Karpas-422 (cell line): ENCODE measurements around the gene CACNA1C. TPM values are rescaled to one million over a fixed set of nuclear protein-coding genes. Genes with fewer than 3 reads are reported as not detected.

Experiments used
- DNase-seq: peaks from one replicate; pipeline ENCODE4 v3.0.0-alpha.2; 2015
- H2AFZ ChIP-seq: fragments of 200-600 bp; sonication (generic); 2 replicates; pipeline ENCODE4 v1.6.1; 2014; ENCODE audit warnings: antibody characterized with exemption, low read length, mixed read lengths
- H3K27ac ChIP-seq: fragments of 200-600 bp; sonication (generic); 2 replicates; pipeline ENCODE4 v1.5.1; 2014; ENCODE audit warnings: mild to moderate bottlenecking, low read length, moderate library complexity
- H3K27me3 ChIP-seq: fragments of 200-600 bp; sonication (generic); 2 replicates; pipeline ENCODE4 v1.6.1; 2014; ENCODE audit warnings: low read length, mixed read lengths
- H3K36me3 ChIP-seq: fragments of 200-600 bp; sonication (generic); 2 replicates; pipeline ENCODE4 v1.6.1; 2014; ENCODE audit warnings: low read length, mixed read lengths; ENCODE audit not compliant: insufficient read depth
- H3K4me1 ChIP-seq: fragments of 200-600 bp; sonication (generic); 2 replicates; pipeline ENCODE4 v1.6.1; 2014; ENCODE audit warnings: mild to moderate bottlenecking, low read length, mixed read lengths
- H3K4me2 ChIP-seq: fragments of 200-600 bp; sonication (generic); 2 replicates; pipeline ENCODE4 v1.6.1; 2014; ENCODE audit warnings: low read length, low read depth, mild to moderate bottlenecking; ENCODE audit not compliant: poor library complexity, severe bottlenecking
- H3K4me3 ChIP-seq: fragments of 200-600 bp; sonication (generic); 2 replicates; pipeline ENCODE4 v1.5.1; 2014; ENCODE audit warnings: mild to moderate bottlenecking, antibody characterized with exemption, low read length, mixed read lengths
- H3K79me2 ChIP-seq: fragments of 200-600 bp; sonication (generic); 2 replicates; pipeline ENCODE4 v1.6.1; 2014; ENCODE audit warnings: mild to moderate bottlenecking, low read length, mixed read lengths
- H3K9ac ChIP-seq: fragments of 200-600 bp; sonication (generic); 2 replicates; pipeline ENCODE4 v1.6.0; 2014; ENCODE audit warnings: low read length
- H3K9me2 ChIP-seq: fragments of 200-600 bp; sonication (generic), shearing (Covaris generic); replicated peaks from 2 replicates; pipeline ENCODE4 v1.6.0; 2014; ENCODE audit warnings: mild to moderate bottlenecking, low read length, moderate library complexity; ENCODE audit not compliant: insufficient read depth
- H3K9me3 ChIP-seq: fragments of 300-700, 200-600 bp; sonication (generic); 2 replicates; pipeline ENCODE4 v1.6.1; 2014; ENCODE audit warnings: low read length, mixed read lengths
- H4K20me1 ChIP-seq: fragments of 200-600 bp; sonication (generic); 2 replicates; pipeline ENCODE4 v1.6.1; 2014; ENCODE audit warnings: mild to moderate bottlenecking, antibody characterized with exemption, low read length, low read depth; ENCODE audit not compliant: insufficient read depth
- total RNA-seq: library from RNA; depleted of rRNA; stranded (reverse); fragments of >200 nt; shearing (Covaris generic); gene quantifications from 2 replicates; pipeline ENCODE4 v1.2.3, GENCODE V29; 2014; ENCODE audit warnings: low replicate concordance

The CACNA1C gene
- total RNA-seq, 1 experiment from 2014 or later = 0.11 TPM

GRCh38 chr12:2057795-2058408 is 5.1 kb downstream of the CACNA1C start:
- Histone ChIP-seq H3K36me3 (no peaks in the 10 kb centered on the region), H2AFZ (no peak overlapping the region), H3K27ac (no peak overlapping the region), H4K20me1 (no peaks in the 10 kb centered on the region), H3K4me1 (no peaks in the 10 kb centered on the region), H3K9ac (no peak overlapping the region), H3K4me2 (no peak overlapping the region), H3K4me3 (no peak overlapping the region), H3K9me2 (no peaks in the 10 kb centered on the region), H3K27me3 (no peaks in the 10 kb centered on the region), H3K79me2 (no peaks in the 10 kb centered on the region), H3K9me3 (no peaks in the 10 kb centered on the region)
- no peak for DNase-seq

- H3K27ac ChIP-seq = no peak overlapping the region
- no peaks in the 10 kb centered on the region for H3K36me3 ChIP-seq
- DNase-seq = no peak
- no peaks in the 10 kb centered on the region for H3K9me2 ChIP-seq
- no peak overlapping the region for H3K9ac ChIP-seq
- H3K27me3 ChIP-seq = no peaks in the 10 kb centered on the region
- H2AFZ ChIP-seq = no peak overlapping the region
- H3K4me3 ChIP-seq = no peak overlapping the region
- H3K4me1 ChIP-seq = no peaks in the 10 kb centered on the region
- no peak overlapping the region for H3K4me2 ChIP-seq
- H3K79me2 ChIP-seq = no peaks in the 10 kb centered on the region
- no peaks in the 10 kb centered on the region for H3K9me3 ChIP-seq
- H4K20me1 ChIP-seq = no peaks in the 10 kb centered on the region
These were observed 6.0 kb downstream of the CACNA1C start for GRCh38 chr12:2058837-2059236.

GRCh38 chr12:2061402-2061801 is 8.6 kb downstream of the CACNA1C start:
- Histone ChIP-seq H3K4me3 (no peak overlapping the region), H3K9ac (no peak overlapping the region), H3K9me3 (no peaks in the 10 kb centered on the region), H3K79me2 (no peaks in the 10 kb centered on the region), H3K4me2 (no peak overlapping the region), H2AFZ (no peak overlapping the region), H3K27me3 (no peaks in the 10 kb centered on the region), H3K9me2 (no peaks in the 10 kb centered on the region), H3K27ac (no peak overlapping the region), H4K20me1 (no peaks in the 10 kb centered on the region), H3K36me3 (no peaks in the 10 kb centered on the region), H3K4me1 (no peaks in the 10 kb centered on the region)
- DNase-seq = no peak

GRCh38 chr12:2064071-2064507 is 11.3 kb downstream of the CACNA1C start:
- DNase-seq = no peak
- Histone ChIP-seq H4K20me1 (no peaks in the 10 kb centered on the region), H3K9me3 (no peaks in the 10 kb centered on the region), H3K4me3 (no peak overlapping the region), H3K9me2 (no peaks in the 10 kb centered on the region), H3K36me3 (no peaks in the 10 kb centered on the region), H3K4me1 (no peaks in the 10 kb centered on the region), H3K4me2 (no peak overlapping the region), H3K79me2 (no peaks in the 10 kb centered on the region), H3K27me3 (no peaks in the 10 kb centered on the region), H3K9ac (no peak overlapping the region), H2AFZ (no peak overlapping the region), H3K27ac (no peak overlapping the region)

- Histone ChIP-seq H2AFZ (no peak overlapping the region), H3K79me2 (no peaks in the 10 kb centered on the region)
These were observed 15.9 kb downstream of the CACNA1C start for GRCh38 chr12:2068653-2069052.

GRCh38 chr12:2070440-2071045 is 17.8 kb downstream of the CACNA1C start:
- no peaks in the 10 kb centered on the region for H3K27me3 ChIP-seq
- H3K4me3 ChIP-seq = no peak overlapping the region
- H2AFZ ChIP-seq = no peak overlapping the region
- no peaks in the 10 kb centered on the region for H3K4me1 ChIP-seq
- no peak overlapping the region for H3K27ac ChIP-seq
- no peak overlapping the region for H3K9ac ChIP-seq
- H3K9me3 ChIP-seq = no peaks in the 10 kb centered on the region
- H4K20me1 ChIP-seq = no peaks in the 10 kb centered on the region
- H3K4me2 ChIP-seq = no peak overlapping the region
- DNase-seq = no peak
- H3K36me3 ChIP-seq = no peaks in the 10 kb centered on the region
- H3K9me2 ChIP-seq = no peaks in the 10 kb centered on the region
- no peaks in the 10 kb centered on the region for H3K79me2 ChIP-seq

More at GRCh38 chr12:2068653-2069052, 15.9 kb downstream of the CACNA1C start:
- H3K27ac ChIP-seq = no peak overlapping the region
- H3K9me3 ChIP-seq = no peaks in the 10 kb centered on the region
- no peaks in the 10 kb centered on the region for H3K36me3 ChIP-seq
- no peaks in the 10 kb centered on the region for H4K20me1 ChIP-seq
- H3K4me2 ChIP-seq = no peak overlapping the region
- H3K27me3 ChIP-seq = no peaks in the 10 kb centered on the region
- no peaks in the 10 kb centered on the region for H3K4me1 ChIP-seq
- no peaks in the 10 kb centered on the region for H3K9me2 ChIP-seq
- DNase-seq = no peak
- H3K4me3 ChIP-seq = no peak overlapping the region
- no peak overlapping the region for H3K9ac ChIP-seq

GRCh38 chr12:2074792-2075191 is 22.0 kb downstream of the CACNA1C start:
- no peak overlapping the region for H3K27ac ChIP-seq

GRCh38 chr12:2075508-2076195 is 22.9 kb downstream of the CACNA1C start:
- H3K36me3 ChIP-seq = no peaks in the 10 kb centered on the region

More at GRCh38 chr12:2074792-2075191, 22.0 kb downstream of the CACNA1C start:
- Histone ChIP-seq H3K9me2 (no peaks in the 10 kb centered on the region), H3K4me2 (no peak overlapping the region), H3K4me1 (no peaks in the 10 kb centered on the region), H3K9me3 (no peaks in the 10 kb centered on the region), H2AFZ (no peak overlapping the region), H4K20me1 (no peaks in the 10 kb centered on the region), H3K79me2 (no peaks in the 10 kb centered on the region), H3K9ac (no peak overlapping the region), H3K36me3 (no peaks in the 10 kb centered on the region), H3K27me3 (no peaks in the 10 kb centered on the region), H3K4me3 (no peak overlapping the region)
- DNase-seq = no peak

More at GRCh38 chr12:2075508-2076195, 22.9 kb downstream of the CACNA1C start:
- no peak for DNase-seq
- Histone ChIP-seq H3K27me3 (no peaks in the 10 kb centered on the region), H3K4me1 (no peaks in the 10 kb centered on the region), H3K4me3 (no peak overlapping the region), H2AFZ (no peak overlapping the region), H3K9me3 (no peaks in the 10 kb centered on the region), H3K4me2 (no peak overlapping the region), H3K27ac (no peak overlapping the region), H3K9ac (no peak overlapping the region), H3K79me2 (no peaks in the 10 kb centered on the region), H4K20me1 (no peaks in the 10 kb centered on the region), H3K9me2 (no peaks in the 10 kb centered on the region)
